AG09309 (cell line): Measurements from ENCODE around the gene RPAP2.
"Not testable (repeated sequence)": the region's sequence is repeated elsewhere in the genome, so short reads cannot be mapped to it uniquely, and the experiment has no call there.

ENCODE experiments used
- DNase-seq: peaks from one replicate; pipeline ENCODE4 v3.0.0-alpha.2; 2010; ENCODE audit warnings: low read depth
- H3K4me3 ChIP-seq: 2 replicates; pipeline ENCODE4 v1.5.1; 2011; ENCODE audit warnings: mild to moderate bottlenecking, low read depth, low read length, moderate library complexity; ENCODE audit not compliant: control insufficient read depth
- TF ChIP-seq, protein P1 (sequence below): IDR thresholded peaks from 2 replicates; pipeline ENCODE4 v1.5.1; 2011; ENCODE audit warnings: mild to moderate bottlenecking, low read depth, low read length, inconsistent platforms; ENCODE audit not compliant: insufficient read depth, control insufficient read depth; ENCODE audit errors: missing control alignments

Gene RPAP2

DNA sequence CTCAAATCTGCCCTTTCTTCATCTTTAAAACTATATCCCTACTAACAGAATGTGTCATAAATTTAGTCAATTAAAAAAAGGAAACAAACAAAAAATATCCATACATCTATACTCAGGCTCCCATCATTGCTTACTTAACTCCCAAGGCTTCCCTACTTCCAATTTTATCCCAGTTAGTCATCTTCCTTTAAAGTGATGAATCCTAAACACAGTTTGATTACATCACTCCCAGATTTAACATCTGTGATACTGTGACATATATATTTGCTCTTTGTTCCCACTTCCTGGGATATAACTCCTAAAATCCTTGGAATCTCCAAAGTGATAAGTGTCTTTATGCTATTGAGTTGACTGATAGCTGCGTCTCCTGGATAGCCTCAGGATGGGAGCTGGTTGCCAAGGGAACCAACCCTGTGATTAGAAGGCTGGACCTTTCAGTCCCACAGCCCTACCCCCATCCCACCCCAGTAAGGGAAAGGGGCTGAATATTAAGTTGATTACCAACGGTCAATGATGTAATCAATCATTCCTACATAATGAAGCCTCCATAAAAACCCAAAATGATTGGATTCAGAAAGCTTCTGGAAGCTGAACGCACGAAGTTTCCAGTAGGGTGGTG is 21.6 kb upstream of the RPAP2 start:
- no peak for DNase-seq
- H3K4me3 ChIP-seq, result no peak overlapping the region
- TF ChIP-seq, protein P1, sequence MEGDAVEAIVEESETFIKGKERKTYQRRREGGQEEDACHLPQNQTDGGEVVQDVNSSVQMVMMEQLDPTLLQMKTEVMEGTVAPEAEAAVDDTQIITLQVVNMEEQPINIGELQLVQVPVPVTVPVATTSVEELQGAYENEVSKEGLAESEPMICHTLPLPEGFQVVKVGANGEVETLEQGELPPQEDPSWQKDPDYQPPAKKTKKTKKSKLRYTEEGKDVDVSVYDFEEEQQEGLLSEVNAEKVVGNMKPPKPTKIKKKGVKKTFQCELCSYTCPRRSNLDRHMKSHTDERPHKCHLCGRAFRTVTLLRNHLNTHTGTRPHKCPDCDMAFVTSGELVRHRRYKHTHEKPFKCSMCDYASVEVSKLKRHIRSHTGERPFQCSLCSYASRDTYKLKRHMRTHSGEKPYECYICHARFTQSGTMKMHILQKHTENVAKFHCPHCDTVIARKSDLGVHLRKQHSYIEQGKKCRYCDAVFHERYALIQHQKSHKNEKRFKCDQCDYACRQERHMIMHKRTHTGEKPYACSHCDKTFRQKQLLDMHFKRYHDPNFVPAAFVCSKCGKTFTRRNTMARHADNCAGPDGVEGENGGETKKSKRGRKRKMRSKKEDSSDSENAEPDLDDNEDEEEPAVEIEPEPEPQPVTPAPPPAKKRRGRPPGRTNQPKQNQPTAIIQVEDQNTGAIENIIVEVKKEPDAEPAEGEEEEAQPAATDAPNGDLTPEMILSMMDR, result no peak

DNA sequence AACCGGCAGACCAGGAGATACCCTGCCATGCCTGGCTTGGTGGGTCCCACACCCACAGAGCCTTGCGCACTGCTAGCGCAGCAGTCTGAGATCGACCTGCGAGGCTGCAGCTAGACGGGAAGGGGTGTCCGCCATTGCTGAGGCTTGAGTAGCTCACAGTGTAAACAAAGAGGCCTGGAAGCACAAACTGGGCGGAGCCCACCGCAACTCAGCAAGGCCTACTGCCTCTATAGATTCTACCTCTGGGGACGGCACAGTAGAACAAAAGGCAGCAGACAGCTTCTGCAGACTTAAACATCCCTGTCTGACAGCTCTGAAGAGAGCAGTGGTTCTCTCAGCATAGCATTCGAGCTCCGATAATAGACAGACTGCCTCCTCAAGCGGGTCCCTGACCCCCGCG is 19.1 kb upstream of the RPAP2 start:
- H3K4me3 ChIP-seq, DNase-seq: not testable (repeated sequence)

DNA sequence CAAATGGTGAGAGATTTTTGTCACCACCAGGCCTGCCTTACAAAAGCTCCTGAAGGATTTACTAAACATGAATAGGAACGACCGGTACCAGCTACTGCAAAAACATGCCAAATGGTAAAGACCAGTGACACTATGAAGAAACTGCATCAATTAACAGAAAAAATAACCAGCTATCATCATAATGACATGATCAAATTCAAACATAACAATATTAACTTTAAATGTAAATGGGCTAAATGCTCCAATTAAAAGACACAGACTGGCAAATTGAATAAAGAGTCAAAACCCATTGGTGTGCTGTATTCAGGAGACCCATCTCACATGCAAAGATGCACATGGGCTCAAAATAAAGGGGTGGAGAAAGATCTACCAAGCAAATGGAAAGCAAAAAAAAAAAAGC is 17.4 kb upstream of the RPAP2 start:
- DNase-seq, H3K4me3 ChIP-seq: not testable (repeated sequence)

DNA sequence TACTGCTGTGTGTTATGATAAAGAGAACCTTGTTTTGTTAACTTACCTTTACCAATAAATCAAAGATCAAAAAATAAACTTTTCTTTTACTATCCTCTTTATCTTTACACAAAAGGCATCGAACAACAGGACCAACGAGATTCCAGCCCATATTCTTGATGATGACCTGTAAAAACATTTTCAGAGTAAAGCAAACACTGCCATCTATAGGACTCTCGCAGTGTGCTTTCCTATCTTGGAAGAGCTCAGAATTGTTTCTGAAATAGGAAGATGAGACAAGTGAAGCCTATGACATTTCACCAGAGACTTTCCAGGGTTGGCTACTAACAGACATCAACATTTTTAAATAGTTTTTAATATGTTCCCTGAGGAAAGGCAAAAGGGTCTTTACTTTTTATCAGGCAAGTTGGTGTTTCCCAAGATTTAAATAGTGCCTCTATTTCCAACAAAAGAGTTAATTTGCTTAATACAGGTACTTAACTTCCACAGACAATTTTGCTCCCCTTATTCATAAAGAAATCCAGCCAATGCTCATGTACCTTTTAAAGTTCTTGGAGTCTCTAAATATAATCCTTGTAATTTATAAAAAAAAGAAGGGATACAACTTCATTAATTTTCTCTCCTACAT is 7.4 kb upstream of the RPAP2 start:
- peak; percentile 33 for DNase-seq
- TF ChIP-seq, protein P1, result peak; percentile 78
- no peak overlapping the region for H3K4me3 ChIP-seq

DNA sequence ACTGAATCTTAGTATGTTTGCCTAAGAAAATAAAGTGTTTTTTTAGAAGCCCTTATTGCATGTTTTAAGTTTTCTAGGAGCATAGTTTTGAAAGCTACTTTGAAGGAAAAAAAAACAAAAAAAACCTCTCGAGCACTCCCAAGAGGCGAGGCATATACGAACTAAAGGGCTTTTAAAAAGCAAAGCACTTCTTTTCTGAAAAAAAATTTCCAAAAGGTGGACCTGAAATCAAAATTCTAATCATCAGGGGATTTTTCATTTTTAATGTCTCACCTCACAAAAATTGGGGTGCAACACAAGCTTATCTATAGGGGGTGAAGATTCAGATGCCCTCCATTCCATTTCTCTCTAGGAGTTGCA is 666 bp upstream of the RPAP2 start:
- DNase-seq, result no peak
- TF ChIP-seq, protein P1, result peak; percentile 15
- peak overlapping the region; percentile 87 for H3K4me3 ChIP-seq

DNA sequence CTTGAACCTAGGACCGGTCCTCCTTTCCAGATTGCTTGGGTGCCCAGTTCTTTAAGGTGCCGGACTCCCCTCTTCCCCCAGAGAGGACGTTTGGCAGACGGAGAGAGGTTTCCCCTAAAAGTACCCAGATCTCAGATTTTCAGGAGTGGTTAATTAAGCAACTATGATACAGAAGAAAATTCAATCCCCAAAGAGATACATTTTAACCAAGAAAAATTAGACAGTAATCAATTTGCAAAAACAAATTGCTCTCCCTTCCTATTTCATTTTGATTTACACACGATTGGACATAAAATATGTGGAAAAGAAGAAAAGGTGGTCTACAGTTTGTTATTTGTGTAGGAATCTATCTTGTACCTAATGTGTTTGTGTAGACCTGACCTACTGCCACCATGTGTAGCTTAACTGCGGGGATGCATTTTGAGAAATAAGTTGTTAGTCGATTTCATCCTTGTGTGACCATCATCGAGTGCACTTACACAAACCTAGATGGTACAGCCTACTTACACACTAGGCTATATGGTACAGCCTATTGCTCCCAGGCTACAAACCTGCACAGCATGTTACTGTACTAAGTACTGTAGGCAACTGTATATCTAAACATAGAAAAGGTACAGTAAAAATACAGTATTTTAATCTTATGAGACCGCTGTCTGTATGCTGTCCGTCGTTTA is 755 bp downstream of the RPAP2 start:
- peak overlapping the region; percentile 87 for H3K4me3 ChIP-seq
- TF ChIP-seq, protein P1, result no peak
- DNase-seq, result no peak

DNA sequence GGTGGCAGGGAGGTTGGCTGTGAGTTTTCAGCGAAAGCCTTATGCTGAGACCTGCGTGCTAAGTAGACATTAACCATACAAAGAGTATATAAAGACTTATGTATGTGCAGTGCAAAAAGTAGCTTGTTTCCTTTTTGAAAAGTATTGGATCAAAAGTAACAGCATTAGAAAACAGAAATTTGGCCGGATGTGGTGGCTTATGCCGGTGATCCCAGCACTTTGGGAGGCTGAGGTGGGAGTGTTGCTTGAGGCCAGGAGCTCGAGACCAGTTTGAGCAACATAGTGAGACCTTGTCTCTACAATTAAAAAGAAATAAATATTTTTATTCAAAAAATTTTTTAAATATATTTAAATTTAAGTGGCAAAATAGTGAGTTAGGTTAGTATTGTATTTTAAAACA is 2.2 kb downstream of the RPAP2 start:
- DNase-seq, result no peak
- TF ChIP-seq, protein P1, result no peak

More for the DNA sequence above, 2.2 kb downstream of the RPAP2 start:
- no peak overlapping the region for H3K4me3 ChIP-seq
